H9 (cell line): ENCODE measurements around the gene EFNA3. TPM values are rescaled to one million over a fixed set of nuclear protein-coding genes. Genes with fewer than 3 reads are reported as not detected.

Experiments used
- DNase-seq: peaks from one replicate; pipeline ENCODE4 v3.0.0-alpha.2; 2017
- H2AFZ ChIP-seq: one replicate; pipeline ENCODE4 v1.6.1; 2013; ENCODE audit warnings: mild to moderate bottlenecking, low read length, control low read depth, moderate library complexity
- H2AK5ac ChIP-seq: 2 replicates; pipeline ENCODE4 v1.6.1; 2013; ENCODE audit warnings: low read length, control low read depth, mixed read lengths; ENCODE audit not compliant: insufficient read length
- H2BK120ac ChIP-seq: one replicate; pipeline ENCODE4 v1.6.1; 2013; ENCODE audit warnings: low read depth, mild to moderate bottlenecking, low read length, control low read depth, inconsistent platforms; ENCODE audit not compliant: poor library complexity, severe bottlenecking
- H2BK12ac ChIP-seq: 2 replicates; pipeline ENCODE4 v1.6.1; 2013; ENCODE audit warnings: low read length, control low read depth, mixed read lengths, low read depth; ENCODE audit not compliant: insufficient read length
- H2BK15ac ChIP-seq: 2 replicates; pipeline ENCODE4 v1.6.1; 2013; ENCODE audit warnings: low read depth, low read length, control low read depth
- H2BK20ac ChIP-seq: one replicate; pipeline ENCODE4 v1.6.1; 2013; ENCODE audit warnings: low read depth, mild to moderate bottlenecking, low read length, control low read depth, inconsistent platforms; ENCODE audit not compliant: poor library complexity, severe bottlenecking
- H2BK5ac ChIP-seq: 2 replicates; pipeline ENCODE4 v1.6.1; 2013; ENCODE audit warnings: low read length, control low read depth, mixed read lengths; ENCODE audit not compliant: insufficient read length
- H3K14ac ChIP-seq: 2 replicates; pipeline ENCODE4 v1.6.1; 2013; ENCODE audit warnings: low read length, control low read depth; ENCODE audit not compliant: insufficient read depth
- H3K18ac ChIP-seq: 2 replicates; pipeline ENCODE4 v1.6.1; 2013; ENCODE audit warnings: low read depth, mild to moderate bottlenecking, mixed read lengths, low read length, control low read depth; ENCODE audit not compliant: insufficient read length
- H3K23ac ChIP-seq: 2 replicates; pipeline ENCODE4 v1.6.1; 2013; ENCODE audit warnings: low read length, control low read depth, mixed read lengths, low read depth; ENCODE audit not compliant: insufficient read length
- H3K23me2 ChIP-seq: 2 replicates; pipeline ENCODE4 v1.6.1; 2013; ENCODE audit warnings: low read depth, mild to moderate bottlenecking, mixed read lengths, low read length, control low read depth; ENCODE audit not compliant: insufficient read length, poor library complexity, severe bottlenecking
- H3K27ac ChIP-seq: 2 replicates; pipeline ENCODE4 v1.5.1; 2013; ENCODE audit warnings: low read length, control low read depth, mixed read lengths, low read depth; ENCODE audit not compliant: insufficient read length
- H3K27me3 ChIP-seq: 2 replicates; pipeline ENCODE4 v1.6.1; 2013; ENCODE audit warnings: low read length, control low read depth, inconsistent platforms; ENCODE audit not compliant: insufficient read depth
- H3K4ac ChIP-seq: 2 replicates; pipeline ENCODE4 v1.6.1; 2013; ENCODE audit warnings: low read depth, mild to moderate bottlenecking, control low read depth, inconsistent platforms, low read length, moderate library complexity
- H3K4me1 ChIP-seq: 2 replicates; pipeline ENCODE4 v1.6.1; 2013; ENCODE audit warnings: low read length, control low read depth, inconsistent platforms; ENCODE audit not compliant: insufficient read depth
- H3K4me2 ChIP-seq: 2 replicates; pipeline ENCODE4 v1.6.1; 2013; ENCODE audit warnings: low read length, control low read depth, mixed read lengths; ENCODE audit not compliant: insufficient read length, insufficient read depth
- H3K56ac ChIP-seq: 2 replicates; pipeline ENCODE4 v1.6.1; 2013; ENCODE audit warnings: low read depth, mild to moderate bottlenecking, mixed read lengths, low read length, control low read depth; ENCODE audit not compliant: insufficient read length
- H3K79me1 ChIP-seq: 2 replicates; pipeline ENCODE4 v1.6.1; 2013; ENCODE audit warnings: low read depth, mild to moderate bottlenecking, moderate library complexity, low read length, control low read depth, inconsistent platforms; ENCODE audit not compliant: insufficient read depth, poor library complexity, severe bottlenecking
- H3K79me2 ChIP-seq: 2 replicates; pipeline ENCODE4 v1.6.1; 2013; ENCODE audit warnings: low read length, control low read depth, inconsistent platforms; ENCODE audit not compliant: insufficient read depth
- H3K9ac ChIP-seq: 2 replicates; pipeline ENCODE4 v1.6.1; 2013; ENCODE audit warnings: low read length, control low read depth, mixed read lengths; ENCODE audit not compliant: insufficient read length; ENCODE audit errors: extremely low read depth
- H3K9me3 ChIP-seq: one replicate; pipeline ENCODE4 v1.6.1; 2013; ENCODE audit warnings: low read depth, low read length, inconsistent platforms; ENCODE audit not compliant: control insufficient read depth
- H3T11ph ChIP-seq: one replicate; pipeline ENCODE4 v1.6.1; 2013; ENCODE audit warnings: mild to moderate bottlenecking, low read length, control low read depth, inconsistent platforms
- H4K20me1 ChIP-seq: one replicate; pipeline ENCODE4 v1.6.1; 2013; ENCODE audit not compliant: control insufficient read depth, insufficient read length, insufficient read depth
- H4K5ac ChIP-seq: 2 replicates; pipeline ENCODE4 v1.6.1; 2013; ENCODE audit warnings: low read depth, mild to moderate bottlenecking, mixed read lengths, low read length, control low read depth; ENCODE audit not compliant: insufficient read length
- H4K8ac ChIP-seq: replicated peaks from 2 replicates; pipeline ENCODE4 v1.6.1; 2013; ENCODE audit warnings: low read length, control low read depth, mixed read lengths, low read depth; ENCODE audit not compliant: insufficient read length
- H4K91ac ChIP-seq: 2 replicates; pipeline ENCODE4 v1.6.1; 2013; ENCODE audit warnings: low read depth, mild to moderate bottlenecking, moderate library complexity, mixed read lengths, low read length, control low read depth; ENCODE audit not compliant: insufficient read length
- H3K27ac Mint-ChIP-seq, 3 experiments: 2 replicates in 2 of 3; 3 replicates in 1 of 3; pipeline ENCODE4 v1.8.0; 2020 to 2021; ENCODE audit warnings: mixed read lengths in 3 of 3, mild to moderate bottlenecking in 1 of 3, moderate library complexity in 1 of 3
- H3K27me3 Mint-ChIP-seq: 2 replicates; pipeline ENCODE4 v1.8.0; 2021; ENCODE audit warnings: low read depth, mild to moderate bottlenecking, moderate library complexity, mixed read lengths
- H3K36me3 Mint-ChIP-seq, 3 experiments: 2 replicates in 2 of 3; 3 replicates in 1 of 3; pipeline ENCODE4 v1.8.0; 2020 to 2021; ENCODE audit warnings: low read depth in 3 of 3, mixed read lengths in 3 of 3; ENCODE audit not compliant: insufficient read depth in 1 of 3
- H3K4me1 Mint-ChIP-seq, 2 experiments: 2 replicates each; pipeline ENCODE4 v1.8.0; 2020; ENCODE audit warnings: mixed read lengths in 2 of 2
- H3K4me3 Mint-ChIP-seq, 2 experiments: 2 replicates in 1 of 2; 3 replicates in 1 of 2; pipeline ENCODE4 v1.8.0; 2020 to 2021; ENCODE audit warnings: mild to moderate bottlenecking in 2 of 2, mixed read lengths in 2 of 2, moderate library complexity in 1 of 2
- H3K9me3 Mint-ChIP-seq, 2 experiments: 2 replicates in 1 of 2; 3 replicates in 1 of 2; pipeline ENCODE4 v1.8.0; 2020; ENCODE audit warnings: mild to moderate bottlenecking in 2 of 2, mixed read lengths in 2 of 2, moderate library complexity in 1 of 2
- WGBS: extraction: QIAGEN DNeasy Blood & Tissue Kit; methylation state at CpG from one replicate; pipeline ENCODE4 v1.1.7; 2013; ENCODE audit warnings: missing lambda C conversion rate, low lambda C conversion rate, mixed read lengths; ENCODE audit not compliant: insufficient read length; ENCODE audit errors: extremely low coverage; 5-methylcytosine and 5-hydroxymethylcytosine counted together
- total RNA-seq: library from RNA; stranded (reverse); gene quantifications from 2 replicates; pipeline ENCODE4 v1.2.1, GENCODE V29; 2021
- TF ChIP-seq, protein P1 (sequence below): fragments of 200-600 bp; sonication (generic); conservative IDR thresholded peaks from 3 replicates; pipeline ENCODE4 v1.8.0; 2021; ENCODE audit warnings: antibody characterized with exemption, mild to moderate bottlenecking

Gene EFNA3
- total RNA-seq, 1 experiment from 2014 or later, result 3.9 TPM

GRCh38 chr1:155081472-155082300 lies 3.0 kb downstream of the EFNA3 start:
- Mint-ChIP-seq H3K27ac (no peak overlapping the region; a peak in 1 of 7 replicates), H3K36me3 (no peaks in the 10 kb centered on the region), H3K4me1 (peaks cover 32 to 56% of the 10 kb centered on the region in 2 experiments), H3K27me3 (peaks cover 80% of the 10 kb centered on the region), H3K9me3 (peaks cover 0 to 6% of the 10 kb centered on the region in 2 experiments; a peak in 2 of 5 replicates), H3K4me3 (peak overlapping the region; percentile 50 to 76)
- Histone ChIP-seq H2BK15ac (no peak overlapping the region), H2BK12ac (no peak overlapping the region), H3K56ac (no peak overlapping the region), H3K14ac (no peak overlapping the region; the same call in 1 of the 2 replicates), H2BK120ac (no peak overlapping the region), H3T11ph (no peak overlapping the region), H3K27me3 (peaks cover 51% of the 10 kb centered on the region), H3K23ac (no peak overlapping the region), H3K18ac (no peak overlapping the region), H4K8ac (no peak overlapping the region), H3K27ac (no peak overlapping the region), H3K79me2 (no peaks in the 10 kb centered on the region), H3K4me1 (no peaks in the 10 kb centered on the region), H3K9me3 (no peaks in the 10 kb centered on the region), H3K79me1 (no peaks in the 10 kb centered on the region), H2BK5ac (no peak overlapping the region), H4K5ac (no peak overlapping the region), H3K23me2 (peaks cover 30% of the 10 kb centered on the region), H3K9ac (no peak overlapping the region), H4K91ac (no peak overlapping the region), H3K4me2 (peak overlapping the region; percentile 79), H4K20me1 (no peaks in the 10 kb centered on the region), H3K4ac (no peak overlapping the region), H2AK5ac (no peak overlapping the region), H2BK20ac (no peak overlapping the region), H2AFZ (no peak overlapping the region)
- TF ChIP-seq, protein P1, sequence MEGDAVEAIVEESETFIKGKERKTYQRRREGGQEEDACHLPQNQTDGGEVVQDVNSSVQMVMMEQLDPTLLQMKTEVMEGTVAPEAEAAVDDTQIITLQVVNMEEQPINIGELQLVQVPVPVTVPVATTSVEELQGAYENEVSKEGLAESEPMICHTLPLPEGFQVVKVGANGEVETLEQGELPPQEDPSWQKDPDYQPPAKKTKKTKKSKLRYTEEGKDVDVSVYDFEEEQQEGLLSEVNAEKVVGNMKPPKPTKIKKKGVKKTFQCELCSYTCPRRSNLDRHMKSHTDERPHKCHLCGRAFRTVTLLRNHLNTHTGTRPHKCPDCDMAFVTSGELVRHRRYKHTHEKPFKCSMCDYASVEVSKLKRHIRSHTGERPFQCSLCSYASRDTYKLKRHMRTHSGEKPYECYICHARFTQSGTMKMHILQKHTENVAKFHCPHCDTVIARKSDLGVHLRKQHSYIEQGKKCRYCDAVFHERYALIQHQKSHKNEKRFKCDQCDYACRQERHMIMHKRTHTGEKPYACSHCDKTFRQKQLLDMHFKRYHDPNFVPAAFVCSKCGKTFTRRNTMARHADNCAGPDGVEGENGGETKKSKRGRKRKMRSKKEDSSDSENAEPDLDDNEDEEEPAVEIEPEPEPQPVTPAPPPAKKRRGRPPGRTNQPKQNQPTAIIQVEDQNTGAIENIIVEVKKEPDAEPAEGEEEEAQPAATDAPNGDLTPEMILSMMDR, result no peak
- no CpG with 5 or more reads among the region's 68 CpGs for WGBS
- no peak for DNase-seq
